ENCODE measurements around the gene SOAT1.

GRCh38 chr1:179372160-179372559 is 78.6 kb downstream of the SOAT1 start:
- no peak for TF ChIP-seq POLR2A (IDR thresholded peaks at IDR 0.05)
- TF ChIP-seq CTCF (IDR thresholded peaks at IDR 0.05): no peak

Data from thyroid gland (tissue), 4 donors.